Neural cell (in vitro differentiated cells): Measurements from ENCODE around the gene PGBD5. TPM values are rescaled to one million over a fixed set of nuclear protein-coding genes. Genes with fewer than 3 reads are reported as not detected.

Experiments
- H2AFZ ChIP-seq: fragments of 200-600, 300-800 bp; sonication (generic), shearing (Covaris generic); 2 replicates; pipeline ENCODE4 v1.6.0; 2014; ENCODE audit warnings: low read depth, mild to moderate bottlenecking, antibody characterized with exemption, low read length, moderate library complexity
- H3F3A ChIP-seq: fragments of 200-600 bp; shearing (Covaris generic); 2 replicates; pipeline ENCODE4 v1.6.1; 2016; ENCODE audit warnings: mild to moderate bottlenecking, moderate library complexity, mixed read lengths, antibody characterized with exemption, low read length; ENCODE audit not compliant: insufficient read depth, poor library complexity, severe bottlenecking
- H3K27ac ChIP-seq: fragments of 200-600, 300-800 bp; sonication (generic), shearing (Covaris generic); 2 replicates; pipeline ENCODE4 v1.5.1; 2014; ENCODE audit warnings: mild to moderate bottlenecking, low read length, moderate library complexity
- H3K27me3 ChIP-seq: fragments of 300-800, 200-600 bp; sonication (generic), shearing (Covaris generic); 2 replicates; pipeline ENCODE4 v1.6.0; 2014; ENCODE audit warnings: mild to moderate bottlenecking, low read depth, low read length, moderate library complexity; ENCODE audit not compliant: insufficient read depth
- H3K36me3 ChIP-seq: fragments of 300-800, 200-600 bp; sonication (generic), shearing (Covaris generic); 2 replicates; pipeline ENCODE4 v1.5.1; 2014; ENCODE audit warnings: mild to moderate bottlenecking, antibody characterized with exemption, low read length, moderate library complexity; ENCODE audit not compliant: insufficient read depth
- H3K4me2 ChIP-seq: fragments of 300-800, 200-600 bp; sonication (generic), shearing (Covaris generic); 2 replicates; pipeline ENCODE4 v1.6.0; 2014; ENCODE audit warnings: mild to moderate bottlenecking, low read length
- H3K4me3 ChIP-seq: fragments of 300-800, 200-600 bp; sonication (generic), shearing (Covaris generic); 2 replicates; pipeline ENCODE4 v1.5.1; 2014; ENCODE audit warnings: mild to moderate bottlenecking, low read length, moderate library complexity
- H3K79me2 ChIP-seq: fragments of 200-600 bp; shearing (Covaris generic); replicated peaks from 2 replicates; pipeline ENCODE4 v1.6.0; 2014; ENCODE audit warnings: mild to moderate bottlenecking, low read length, moderate library complexity; ENCODE audit not compliant: insufficient read depth
- H3K9ac ChIP-seq: fragments of 300-800, 200-600 bp; sonication (generic), shearing (Covaris generic); 2 replicates; pipeline ENCODE4 v1.6.1; 2016; ENCODE audit warnings: mild to moderate bottlenecking, low read length, mixed read lengths
- H3K9me2 ChIP-seq: fragments of 200-600 bp; shearing (Covaris generic); 2 replicates; pipeline ENCODE4 v1.6.1; 2016; ENCODE audit warnings: mild to moderate bottlenecking, low read length, mixed read lengths; ENCODE audit not compliant: insufficient read depth
- H3K9me3 ChIP-seq: fragments of 200-600, 300-800 bp; sonication (generic), shearing (Covaris generic); 2 replicates; pipeline ENCODE4 v1.6.1; 2016; ENCODE audit warnings: mild to moderate bottlenecking, mixed run types, low read length, moderate library complexity, mixed read lengths
- H4K20me1 ChIP-seq: fragments of 200-600 bp; shearing (Covaris generic); 2 replicates; pipeline ENCODE4 v1.6.1; 2016; ENCODE audit warnings: mild to moderate bottlenecking, mixed run types; ENCODE audit not compliant: insufficient read depth
- EP300 ChIP-seq: fragments of 450-650 bp; conservative IDR thresholded peaks from 2 replicates; pipeline ENCODE4 v1.6.1; 2014; ENCODE audit warnings: antibody characterized with exemption, mild to moderate bottlenecking, moderate library complexity; ENCODE audit not compliant: poor library complexity, severe bottlenecking
- EZH2 ChIP-seq: fragments of 200-600, 300-800 bp; shearing (Covaris generic), sonication (generic); IDR thresholded peaks from 2 replicates; pipeline ENCODE4 v1.6.1; 2014; ENCODE audit warnings: antibody characterized with exemption, low read length, borderline replicate concordance, mild to moderate bottlenecking; ENCODE audit not compliant: insufficient read depth, poor library complexity, severe bottlenecking
- MXI1 ChIP-seq: fragments of 450-650 bp; conservative IDR thresholded peaks from 2 replicates; pipeline ENCODE4 v1.6.1; 2014; ENCODE audit warnings: antibody characterized with exemption, mild to moderate bottlenecking; ENCODE audit not compliant: poor library complexity, severe bottlenecking
- POLR2AphosphoS5 ChIP-seq: IDR thresholded peaks from 2 replicates; pipeline ENCODE4 v1.6.1; 2012
- RAD21 ChIP-seq: fragments of 450-650 bp; conservative IDR thresholded peaks from 2 replicates; pipeline ENCODE4 v1.6.1; 2014; ENCODE audit warnings: antibody characterized with exemption, mild to moderate bottlenecking, moderate library complexity
- SMC3 ChIP-seq: fragments of 450-650 bp; conservative IDR thresholded peaks from 2 replicates; pipeline ENCODE4 v1.6.1; 2014; ENCODE audit warnings: antibody characterized with exemption, mild to moderate bottlenecking, moderate library complexity; ENCODE audit not compliant: poor library complexity
- TAF1 ChIP-seq: IDR thresholded peaks from 2 replicates; pipeline ENCODE4 v1.6.1; 2012; ENCODE audit warnings: low read depth
- polyA plus RNA-seq: library from polyadenylated mRNA; depleted of rRNA; stranded (reverse); fragments of >200 nt; gene quantifications from 2 replicates; pipeline ENCODE4 v1.2.3, GENCODE V29; 2014
- TF ChIP-seq, protein P1 (sequence below): fragments of 450-650 bp; IDR thresholded peaks from 2 replicates; pipeline ENCODE4 v1.5.1; 2014; ENCODE audit warnings: antibody characterized with exemption, mild to moderate bottlenecking, moderate library complexity; ENCODE audit not compliant: poor library complexity, severe bottlenecking
- TF ChIP-seq, protein P2 (sequence below): IDR thresholded peaks from 2 replicates; pipeline ENCODE4 v1.6.1; 2012; ENCODE audit warnings: borderline replicate concordance

PGBD5 gene
- polyA plus RNA-seq, 1 donor from 2014 or later, result 16.3 TPM

- no peak overlapping the region for H3K27ac ChIP-seq
- H3F3A ChIP-seq, result no peaks in the 10 kb centered on the region
- H3K9me3 ChIP-seq, result no peaks in the 10 kb centered on the region
- H2AFZ ChIP-seq, result no peak overlapping the region
- H3K9ac ChIP-seq, result no peak overlapping the region
- H3K27me3 ChIP-seq, result no peaks in the 10 kb centered on the region
- no peaks in the 10 kb centered on the region for H4K20me1 ChIP-seq
- no peaks in the 10 kb centered on the region for H3K36me3 ChIP-seq
- TF ChIP-seq, protein P1, sequence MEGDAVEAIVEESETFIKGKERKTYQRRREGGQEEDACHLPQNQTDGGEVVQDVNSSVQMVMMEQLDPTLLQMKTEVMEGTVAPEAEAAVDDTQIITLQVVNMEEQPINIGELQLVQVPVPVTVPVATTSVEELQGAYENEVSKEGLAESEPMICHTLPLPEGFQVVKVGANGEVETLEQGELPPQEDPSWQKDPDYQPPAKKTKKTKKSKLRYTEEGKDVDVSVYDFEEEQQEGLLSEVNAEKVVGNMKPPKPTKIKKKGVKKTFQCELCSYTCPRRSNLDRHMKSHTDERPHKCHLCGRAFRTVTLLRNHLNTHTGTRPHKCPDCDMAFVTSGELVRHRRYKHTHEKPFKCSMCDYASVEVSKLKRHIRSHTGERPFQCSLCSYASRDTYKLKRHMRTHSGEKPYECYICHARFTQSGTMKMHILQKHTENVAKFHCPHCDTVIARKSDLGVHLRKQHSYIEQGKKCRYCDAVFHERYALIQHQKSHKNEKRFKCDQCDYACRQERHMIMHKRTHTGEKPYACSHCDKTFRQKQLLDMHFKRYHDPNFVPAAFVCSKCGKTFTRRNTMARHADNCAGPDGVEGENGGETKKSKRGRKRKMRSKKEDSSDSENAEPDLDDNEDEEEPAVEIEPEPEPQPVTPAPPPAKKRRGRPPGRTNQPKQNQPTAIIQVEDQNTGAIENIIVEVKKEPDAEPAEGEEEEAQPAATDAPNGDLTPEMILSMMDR, result no peak
- TF ChIP-seq EP300 (no peak), EZH2 (no peak), SMC3 (no peak), RAD21 (no peak), POLR2AphosphoS5 (no peak), MXI1 (no peak), TAF1 (no peak)
- TF ChIP-seq, protein P2, sequence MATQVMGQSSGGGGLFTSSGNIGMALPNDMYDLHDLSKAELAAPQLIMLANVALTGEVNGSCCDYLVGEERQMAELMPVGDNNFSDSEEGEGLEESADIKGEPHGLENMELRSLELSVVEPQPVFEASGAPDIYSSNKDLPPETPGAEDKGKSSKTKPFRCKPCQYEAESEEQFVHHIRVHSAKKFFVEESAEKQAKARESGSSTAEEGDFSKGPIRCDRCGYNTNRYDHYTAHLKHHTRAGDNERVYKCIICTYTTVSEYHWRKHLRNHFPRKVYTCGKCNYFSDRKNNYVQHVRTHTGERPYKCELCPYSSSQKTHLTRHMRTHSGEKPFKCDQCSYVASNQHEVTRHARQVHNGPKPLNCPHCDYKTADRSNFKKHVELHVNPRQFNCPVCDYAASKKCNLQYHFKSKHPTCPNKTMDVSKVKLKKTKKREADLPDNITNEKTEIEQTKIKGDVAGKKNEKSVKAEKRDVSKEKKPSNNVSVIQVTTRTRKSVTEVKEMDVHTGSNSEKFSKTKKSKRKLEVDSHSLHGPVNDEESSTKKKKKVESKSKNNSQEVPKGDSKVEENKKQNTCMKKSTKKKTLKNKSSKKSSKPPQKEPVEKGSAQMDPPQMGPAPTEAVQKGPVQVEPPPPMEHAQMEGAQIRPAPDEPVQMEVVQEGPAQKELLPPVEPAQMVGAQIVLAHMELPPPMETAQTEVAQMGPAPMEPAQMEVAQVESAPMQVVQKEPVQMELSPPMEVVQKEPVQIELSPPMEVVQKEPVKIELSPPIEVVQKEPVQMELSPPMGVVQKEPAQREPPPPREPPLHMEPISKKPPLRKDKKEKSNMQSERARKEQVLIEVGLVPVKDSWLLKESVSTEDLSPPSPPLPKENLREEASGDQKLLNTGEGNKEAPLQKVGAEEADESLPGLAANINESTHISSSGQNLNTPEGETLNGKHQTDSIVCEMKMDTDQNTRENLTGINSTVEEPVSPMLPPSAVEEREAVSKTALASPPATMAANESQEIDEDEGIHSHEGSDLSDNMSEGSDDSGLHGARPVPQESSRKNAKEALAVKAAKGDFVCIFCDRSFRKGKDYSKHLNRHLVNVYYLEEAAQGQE, result no peak
- H3K4me3 ChIP-seq, result no peak overlapping the region
- H3K9me2 ChIP-seq, result no peaks in the 10 kb centered on the region
- H3K4me2 ChIP-seq, result no peak overlapping the region
- H3K79me2 ChIP-seq, result no peaks in the 10 kb centered on the region
Measured at GRCh38 chr1:230464671-230465070, 38.5 kb upstream of the PGBD5 start.

DNA sequence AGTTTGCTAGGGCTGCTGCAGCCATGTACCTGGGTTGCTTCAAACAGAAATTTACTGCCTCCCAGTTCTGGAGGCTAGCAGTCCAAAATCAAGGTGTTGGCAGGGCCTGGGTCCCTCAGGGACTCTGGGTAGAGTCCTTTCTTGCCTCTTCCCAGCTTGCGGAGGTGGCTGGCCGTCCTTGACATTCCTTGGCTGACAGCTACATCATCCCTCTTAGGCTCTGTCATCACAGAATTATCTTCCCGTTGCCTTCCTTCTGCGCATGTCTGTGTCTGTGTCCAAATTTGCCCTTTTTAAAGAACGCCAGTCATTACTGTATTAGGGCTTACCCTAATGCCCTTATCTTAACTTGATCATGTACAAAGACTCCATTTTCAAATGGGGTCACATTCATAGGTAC lies 37.6 kb upstream of the PGBD5 start:
- Histone ChIP-seq H3K9me3 (no peaks in the 10 kb centered on the region), H4K20me1 (no peaks in the 10 kb centered on the region), H2AFZ (no peak overlapping the region), H3K4me2 (no peak overlapping the region), H3F3A (no peaks in the 10 kb centered on the region), H3K79me2 (no peaks in the 10 kb centered on the region), H3K9ac (no peak overlapping the region), H3K27ac (no peak overlapping the region), H3K4me3 (no peak overlapping the region), H3K9me2 (no peaks in the 10 kb centered on the region), H3K36me3 (no peaks in the 10 kb centered on the region), H3K27me3 (no peaks in the 10 kb centered on the region)
- TF ChIP-seq RAD21 (no peak), POLR2AphosphoS5 (no peak), MXI1 (no peak), EP300 (no peak), EZH2 (no peak)
- TF ChIP-seq, protein P1, result no peak
- TF ChIP-seq, protein P2, result no peak
